ENCODE results near the gene KCNJ2. TPM values are rescaled to one million over a fixed set of nuclear protein-coding genes. Genes with fewer than 3 reads are reported as not detected.

The KCNJ2 gene
- total RNA-seq, 1 donor from 2014 or later, result 1.3 TPM

- H3K27ac Mint-ChIP-seq (ENCODE audit: unreplicated experiment), result no peak overlapping the region
- no peaks in the 10 kb centered on the region for H3K4me1 Mint-ChIP-seq (ENCODE audit: low read depth, unreplicated experiment)
- no peak overlapping the region for H3K4me3 Mint-ChIP-seq (ENCODE audit: unreplicated experiment)
- H3K9me3 Mint-ChIP-seq (ENCODE audit: unreplicated experiment), result no peaks in the 10 kb centered on the region
- TF ChIP-seq CTCF (IDR thresholded peaks at IDR 0.05; ENCODE audit: partially characterized antibody, unreplicated experiment), result no peak
- H3K27me3 Mint-ChIP-seq (ENCODE audit: unreplicated experiment), result no peaks in the 10 kb centered on the region
- DNase-seq, result no peak
- H3K36me3 Mint-ChIP-seq (ENCODE audit: unreplicated experiment), result no peaks in the 10 kb centered on the region
Observed at GRCh38 chr17:70204431-70204830, 35.1 kb downstream of the KCNJ2 start.

GRCh38 chr17:70205401-70205800 is 36.1 kb downstream of the KCNJ2 start:
- Mint-ChIP-seq H3K4me1 (ENCODE audit: low read depth, unreplicated experiment) (no peaks in the 10 kb centered on the region), H3K36me3 (ENCODE audit: unreplicated experiment) (no peaks in the 10 kb centered on the region), H3K4me3 (ENCODE audit: unreplicated experiment) (no peak overlapping the region), H3K27me3 (ENCODE audit: unreplicated experiment) (no peaks in the 10 kb centered on the region), H3K9me3 (ENCODE audit: unreplicated experiment) (no peaks in the 10 kb centered on the region), H3K27ac (ENCODE audit: unreplicated experiment) (no peak overlapping the region)
- no peak for DNase-seq
- TF ChIP-seq CTCF (IDR thresholded peaks at IDR 0.05; ENCODE audit: partially characterized antibody, unreplicated experiment), result no peak

GRCh38 chr17:70206361-70207010 is 37.2 kb downstream of the KCNJ2 start:
- H3K36me3 Mint-ChIP-seq (ENCODE audit: unreplicated experiment), result no peaks in the 10 kb centered on the region
- no peak for TF ChIP-seq CTCF (IDR thresholded peaks at IDR 0.05; ENCODE audit: partially characterized antibody, unreplicated experiment)
- no peaks in the 10 kb centered on the region for H3K27me3 Mint-ChIP-seq (ENCODE audit: unreplicated experiment)
- no peak overlapping the region for H3K4me3 Mint-ChIP-seq (ENCODE audit: unreplicated experiment)
- no peak overlapping the region for H3K27ac Mint-ChIP-seq (ENCODE audit: unreplicated experiment)
- no peaks in the 10 kb centered on the region for H3K4me1 Mint-ChIP-seq (ENCODE audit: low read depth, unreplicated experiment)
- no peak for DNase-seq
- H3K9me3 Mint-ChIP-seq (ENCODE audit: unreplicated experiment), result no peaks in the 10 kb centered on the region

GRCh38 chr17:70207184-70207583 is 37.9 kb downstream of the KCNJ2 start:
- H3K9me3 Mint-ChIP-seq (ENCODE audit: unreplicated experiment), result no peaks in the 10 kb centered on the region
- no peak for DNase-seq
- no peak overlapping the region for H3K4me3 Mint-ChIP-seq (ENCODE audit: unreplicated experiment)
- H3K27ac Mint-ChIP-seq (ENCODE audit: unreplicated experiment), result no peak overlapping the region
- no peaks in the 10 kb centered on the region for H3K27me3 Mint-ChIP-seq (ENCODE audit: unreplicated experiment)
- TF ChIP-seq CTCF (IDR thresholded peaks at IDR 0.05; ENCODE audit: partially characterized antibody, unreplicated experiment), result no peak
- no peaks in the 10 kb centered on the region for H3K36me3 Mint-ChIP-seq (ENCODE audit: unreplicated experiment)
- no peaks in the 10 kb centered on the region for H3K4me1 Mint-ChIP-seq (ENCODE audit: low read depth, unreplicated experiment)

- Mint-ChIP-seq H3K36me3 (ENCODE audit: unreplicated experiment) (peaks cover 5% of the 10 kb centered on the region), H3K4me1 (ENCODE audit: low read depth, unreplicated experiment) (no peaks in the 10 kb centered on the region), H3K4me3 (ENCODE audit: unreplicated experiment) (no peak overlapping the region), H3K27me3 (ENCODE audit: unreplicated experiment) (no peaks in the 10 kb centered on the region), H3K9me3 (ENCODE audit: unreplicated experiment) (no peaks in the 10 kb centered on the region), H3K27ac (ENCODE audit: unreplicated experiment) (no peak overlapping the region)
- DNase-seq, result no peak
- TF ChIP-seq CTCF (IDR thresholded peaks at IDR 0.05; ENCODE audit: partially characterized antibody, unreplicated experiment), result no peak
Observed at GRCh38 chr17:70208080-70208794, 38.9 kb downstream of the KCNJ2 start.
